ENCODE results near the gene TCF20.
A peak's percentile ranks its signal among the peaks of the same experiment; 100 is the strongest.

Gene TCF20

DNA sequence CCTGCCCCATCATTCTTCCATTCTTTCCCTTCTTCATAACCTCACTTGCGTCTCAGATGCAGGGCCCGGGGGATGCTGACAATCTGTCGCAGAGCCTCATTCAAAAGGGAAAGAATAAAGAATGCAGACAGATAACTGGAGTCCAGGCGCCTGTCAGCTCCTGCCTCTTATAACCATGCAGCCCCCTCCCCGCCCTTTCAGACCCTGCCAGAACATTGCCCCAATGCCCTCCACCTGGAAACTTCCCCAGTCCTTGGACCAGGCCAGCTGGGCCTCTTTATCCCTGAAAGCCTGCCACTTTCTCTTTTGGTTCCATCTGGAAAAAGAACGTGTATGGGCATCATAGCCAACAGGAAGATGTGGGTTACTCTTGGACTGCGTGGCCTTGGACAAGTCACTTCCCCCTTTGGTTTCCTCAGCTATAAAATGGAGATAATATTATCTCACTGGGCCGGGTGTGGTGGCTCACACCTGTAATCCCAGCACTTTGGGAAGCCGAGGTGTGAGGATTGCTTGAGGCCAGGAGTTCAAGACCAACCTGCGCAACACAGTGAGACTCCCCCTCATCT is 2.1 kb upstream of the TCF20 start:
- TF ChIP-seq, protein P1, sequence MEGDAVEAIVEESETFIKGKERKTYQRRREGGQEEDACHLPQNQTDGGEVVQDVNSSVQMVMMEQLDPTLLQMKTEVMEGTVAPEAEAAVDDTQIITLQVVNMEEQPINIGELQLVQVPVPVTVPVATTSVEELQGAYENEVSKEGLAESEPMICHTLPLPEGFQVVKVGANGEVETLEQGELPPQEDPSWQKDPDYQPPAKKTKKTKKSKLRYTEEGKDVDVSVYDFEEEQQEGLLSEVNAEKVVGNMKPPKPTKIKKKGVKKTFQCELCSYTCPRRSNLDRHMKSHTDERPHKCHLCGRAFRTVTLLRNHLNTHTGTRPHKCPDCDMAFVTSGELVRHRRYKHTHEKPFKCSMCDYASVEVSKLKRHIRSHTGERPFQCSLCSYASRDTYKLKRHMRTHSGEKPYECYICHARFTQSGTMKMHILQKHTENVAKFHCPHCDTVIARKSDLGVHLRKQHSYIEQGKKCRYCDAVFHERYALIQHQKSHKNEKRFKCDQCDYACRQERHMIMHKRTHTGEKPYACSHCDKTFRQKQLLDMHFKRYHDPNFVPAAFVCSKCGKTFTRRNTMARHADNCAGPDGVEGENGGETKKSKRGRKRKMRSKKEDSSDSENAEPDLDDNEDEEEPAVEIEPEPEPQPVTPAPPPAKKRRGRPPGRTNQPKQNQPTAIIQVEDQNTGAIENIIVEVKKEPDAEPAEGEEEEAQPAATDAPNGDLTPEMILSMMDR (conservative IDR thresholded peaks at IDR 0.05) = no peak
- no peak overlapping the region for H3K27ac ChIP-seq

DNA sequence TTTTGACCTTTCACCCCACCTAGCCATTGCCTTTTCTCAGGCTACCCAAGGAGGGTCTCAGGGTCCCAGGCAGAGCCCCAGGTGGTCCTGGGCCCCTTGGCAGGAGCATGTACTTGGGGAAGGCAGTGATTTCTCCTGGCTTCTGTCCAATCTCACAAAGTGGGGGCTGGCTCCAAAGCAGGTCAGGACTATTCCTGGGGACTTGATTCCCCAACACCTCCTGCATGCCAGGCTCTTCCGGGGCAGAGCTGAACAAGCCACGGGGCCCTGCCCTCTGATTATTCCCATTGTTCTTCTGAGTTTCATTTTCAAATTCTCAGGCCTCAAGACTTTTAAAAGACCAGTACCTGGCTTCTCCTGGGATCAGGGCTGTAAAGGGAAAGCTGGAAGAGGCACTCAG is 1.5 kb upstream of the TCF20 start:
- no peak overlapping the region for H3K27ac ChIP-seq
- TF ChIP-seq, protein P1 (conservative IDR thresholded peaks at IDR 0.05) = no peak

DNA sequence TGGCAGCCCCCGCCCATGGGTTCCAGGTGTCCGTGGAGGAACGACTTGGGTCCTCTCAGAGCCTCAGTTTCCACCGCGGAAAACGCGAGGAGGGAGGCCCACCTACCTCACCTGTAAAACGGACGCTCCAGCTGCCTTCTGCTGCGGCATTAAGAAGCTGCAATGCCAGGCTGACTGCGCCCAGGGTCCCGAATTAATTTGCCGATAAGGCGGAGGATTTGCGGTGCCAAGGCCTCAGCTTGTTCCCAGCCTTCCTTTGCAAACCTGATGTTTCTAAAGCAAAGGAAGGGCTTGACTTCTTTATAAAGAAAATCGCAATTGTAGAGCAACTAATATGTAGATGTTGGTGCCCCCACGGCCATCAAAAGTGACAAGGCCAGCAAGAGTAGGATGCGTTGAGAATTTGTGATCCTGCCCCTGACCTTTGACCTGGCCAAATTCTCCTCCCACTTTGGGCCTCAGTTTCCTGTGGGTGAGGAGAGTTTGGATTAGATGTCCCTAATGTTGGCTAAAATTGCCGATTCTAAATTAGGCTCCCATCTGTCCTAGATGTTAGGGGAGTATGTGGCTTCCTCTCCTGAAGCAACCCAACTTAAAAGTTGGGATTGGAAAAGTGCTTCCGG is 849 bp upstream of the TCF20 start:
- TF ChIP-seq, protein P1 (conservative IDR thresholded peaks at IDR 0.05) = no peak
- H3K27ac ChIP-seq = peak overlapping the region; percentile 95; the same call in 1 of the 2 replicates

DNA sequence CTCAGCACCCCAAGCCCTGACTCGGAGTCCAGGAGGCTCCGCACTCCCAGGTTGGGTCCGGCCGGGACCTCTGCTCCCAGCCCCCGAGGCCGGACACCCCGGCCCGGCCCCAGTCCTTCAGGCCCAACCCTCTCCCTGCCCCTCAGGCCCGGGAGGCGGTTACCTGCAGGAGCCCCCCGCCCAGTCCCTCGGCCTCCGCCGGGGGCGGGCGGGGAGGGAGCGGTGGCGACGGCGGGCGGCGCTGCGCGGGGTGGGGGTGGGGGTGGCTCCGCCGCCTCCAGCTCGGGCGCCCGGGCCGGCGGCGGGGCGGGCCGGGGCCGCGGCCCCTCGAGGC is 310 bp downstream of the TCF20 start:
- TF ChIP-seq, protein P1 (conservative IDR thresholded peaks at IDR 0.05) = no peak
- H3K27ac ChIP-seq = peak overlapping the region; percentile 95

DNA sequence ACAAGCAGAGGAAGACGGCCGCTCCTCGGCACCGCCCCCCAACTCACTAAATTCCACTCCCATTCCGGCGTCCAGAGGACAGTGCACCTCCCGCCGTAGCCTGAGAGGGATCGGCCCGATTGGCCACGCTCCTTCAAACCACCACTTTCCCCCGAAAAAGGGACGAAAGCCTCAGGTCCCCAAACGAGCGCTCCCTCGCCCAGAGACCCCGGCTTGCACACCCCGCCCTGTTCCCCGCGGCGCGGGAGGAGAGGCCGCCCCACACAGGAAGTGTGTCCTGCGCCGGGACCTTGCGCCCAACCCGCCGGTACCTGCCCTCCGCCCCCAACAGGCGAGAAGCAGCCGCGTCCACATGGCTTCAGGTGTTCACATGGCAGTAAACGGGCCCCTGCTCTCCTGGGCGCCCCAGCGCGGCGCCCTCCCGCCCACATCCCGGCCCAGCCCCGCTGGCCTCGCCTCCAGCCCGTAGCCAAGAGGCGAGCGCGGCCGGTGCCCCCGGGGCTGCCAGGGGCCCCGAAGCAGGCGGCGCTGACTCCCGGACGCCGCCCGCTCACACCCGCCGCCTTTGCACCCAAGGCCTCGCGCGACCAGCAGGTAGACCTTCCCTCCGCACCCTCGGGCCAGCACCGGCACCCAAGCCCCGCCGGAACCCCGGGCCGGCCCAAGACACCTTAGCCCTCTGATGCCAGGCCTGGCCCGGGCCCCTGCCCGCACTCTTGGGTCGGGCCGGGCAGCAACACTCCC is 849 bp downstream of the TCF20 start:
- TF ChIP-seq, protein P1 (conservative IDR thresholded peaks at IDR 0.05) = peak; percentile 18
- peak overlapping the region; percentile 95 for H3K27ac ChIP-seq

DNA sequence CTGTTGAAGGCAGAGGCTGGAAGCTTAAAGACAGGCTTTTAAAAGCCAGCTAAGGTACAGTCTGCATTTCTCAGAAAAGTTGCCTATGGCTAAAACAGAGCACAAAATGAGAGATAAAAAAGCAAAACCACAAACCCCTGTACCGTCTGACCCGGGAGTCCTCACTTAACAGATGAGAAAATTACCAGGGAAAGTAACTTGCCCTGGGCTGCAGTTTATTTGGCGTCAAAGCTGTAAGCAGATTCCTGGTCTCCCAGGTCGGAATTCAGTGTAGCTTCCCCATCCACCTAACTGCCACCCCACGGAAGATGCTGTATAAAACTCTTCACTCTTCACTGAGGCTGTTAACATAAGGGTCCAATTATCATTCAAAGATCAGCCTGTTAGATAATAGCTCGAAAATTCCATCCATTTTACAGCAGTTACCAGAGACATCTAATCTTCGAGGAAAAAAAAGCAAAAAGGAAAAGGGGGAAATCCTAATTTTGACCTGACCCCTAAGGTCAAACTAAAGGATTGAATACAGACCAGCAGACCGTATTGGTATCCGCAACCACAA is 1.5 kb downstream of the TCF20 start:
- TF ChIP-seq, protein P1 (conservative IDR thresholded peaks at IDR 0.05) = no peak

DNA sequence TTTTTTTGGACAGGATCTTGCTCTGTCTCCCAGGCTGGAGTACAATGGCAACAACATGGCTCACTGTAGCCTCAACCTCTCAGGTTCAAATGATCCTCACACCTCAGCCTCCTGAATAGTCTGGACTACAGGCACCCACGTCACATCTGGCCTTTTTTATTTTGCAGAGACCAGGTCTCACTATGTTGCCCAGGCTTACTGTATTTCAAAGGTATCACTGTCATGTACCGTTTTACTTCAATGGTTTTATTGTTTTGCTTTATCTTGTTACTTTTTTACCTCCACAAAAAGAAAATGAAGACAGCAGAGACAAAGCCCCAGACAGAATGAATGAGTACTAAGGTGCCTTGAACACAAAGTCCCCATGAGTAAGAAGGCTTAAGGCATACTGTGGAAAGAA is 5.1 kb downstream of the TCF20 start:
- H3K27ac ChIP-seq = no peak overlapping the region
- TF ChIP-seq, protein P1 (conservative IDR thresholded peaks at IDR 0.05) = no peak

More for the DNA sequence above, 1.5 kb downstream of the TCF20 start:
- peak overlapping the region; percentile 95 for H3K27ac ChIP-seq
